ENCODE results near the gene PCDHGA7.
A peak's percentile ranks its signal among the peaks of the same experiment; 100 is the strongest.
"Not testable (repeated sequence)": the region's sequence is repeated elsewhere in the genome, so short reads cannot be mapped to it uniquely, and the experiment has no call there.

The PCDHGA7 gene

GRCh38 chr5:141369994-141370848 lies 12.3 kb upstream of the PCDHGA7 start, which contains the start of gene PCDHGB3:
PCDHGB3 (plus strand) TSS chr5:141370242; CDS start chr5:141370395, 153 bp downstream.
- DNase-seq, result peak in 1 of 2 donors; percentile 40

- no peak for DNase-seq
Observed at GRCh38 chr5:141371572-141372475, 10.7 kb upstream of the PCDHGA7 start.

DNA sequence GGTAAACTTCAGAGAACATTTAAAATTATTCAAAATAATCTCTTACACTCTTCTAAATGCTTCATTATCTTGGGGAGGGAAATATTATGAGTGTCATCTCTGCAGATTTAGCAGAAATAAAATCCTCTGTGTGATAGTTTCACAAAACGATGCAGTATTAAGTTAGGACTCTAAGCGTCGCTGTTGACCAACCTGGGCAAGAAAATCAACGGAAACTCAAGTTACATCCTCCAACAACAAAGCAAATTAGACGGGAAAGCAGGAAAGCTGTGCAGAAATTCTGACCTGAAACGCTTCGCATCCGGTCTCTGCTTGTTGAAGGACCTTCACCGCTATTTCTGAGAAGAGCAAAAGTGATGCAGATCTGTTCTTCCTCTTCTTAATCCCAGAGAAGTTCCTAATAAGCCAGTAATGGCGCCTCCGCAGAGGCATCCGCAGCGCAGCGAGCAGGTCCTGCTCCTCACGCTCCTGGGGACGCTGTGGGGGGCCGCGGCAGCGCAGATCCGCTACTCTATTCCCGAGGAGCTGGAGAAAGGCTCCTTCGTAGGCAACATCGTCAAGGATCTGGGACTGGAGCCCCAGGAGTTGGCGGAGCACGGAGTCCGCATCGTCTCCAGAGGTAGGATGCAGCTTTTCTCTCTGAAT lies 8.7 kb upstream of the PCDHGA7 start, which contains the start of gene PCDHGA6:
PCDHGA6 (plus strand) TSS at position 219 of the 645 bp plus-strand sequence; CDS start at position 412, 193 bp downstream.
- no peak for DNase-seq

DNA sequence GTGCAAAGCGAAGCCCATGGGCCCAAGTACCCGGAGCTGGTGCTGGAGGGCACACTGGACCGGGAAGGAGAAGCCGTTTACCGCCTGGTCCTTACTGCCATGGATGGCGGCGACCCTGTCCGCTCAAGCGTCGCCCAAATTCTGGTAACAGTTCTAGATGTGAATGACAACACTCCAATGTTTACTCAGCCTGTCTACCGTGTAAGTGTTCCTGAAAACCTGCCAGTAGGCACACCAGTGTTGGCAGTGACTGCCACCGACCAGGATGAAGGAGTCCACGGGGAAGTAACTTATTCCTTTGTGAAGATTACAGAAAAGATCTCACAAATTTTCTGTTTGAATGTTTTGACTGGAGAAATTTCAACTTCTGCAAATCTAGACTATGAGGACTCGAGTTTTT lies 7.9 kb upstream of the PCDHGA7 start:
- DNase-seq, result no peak

DNA sequence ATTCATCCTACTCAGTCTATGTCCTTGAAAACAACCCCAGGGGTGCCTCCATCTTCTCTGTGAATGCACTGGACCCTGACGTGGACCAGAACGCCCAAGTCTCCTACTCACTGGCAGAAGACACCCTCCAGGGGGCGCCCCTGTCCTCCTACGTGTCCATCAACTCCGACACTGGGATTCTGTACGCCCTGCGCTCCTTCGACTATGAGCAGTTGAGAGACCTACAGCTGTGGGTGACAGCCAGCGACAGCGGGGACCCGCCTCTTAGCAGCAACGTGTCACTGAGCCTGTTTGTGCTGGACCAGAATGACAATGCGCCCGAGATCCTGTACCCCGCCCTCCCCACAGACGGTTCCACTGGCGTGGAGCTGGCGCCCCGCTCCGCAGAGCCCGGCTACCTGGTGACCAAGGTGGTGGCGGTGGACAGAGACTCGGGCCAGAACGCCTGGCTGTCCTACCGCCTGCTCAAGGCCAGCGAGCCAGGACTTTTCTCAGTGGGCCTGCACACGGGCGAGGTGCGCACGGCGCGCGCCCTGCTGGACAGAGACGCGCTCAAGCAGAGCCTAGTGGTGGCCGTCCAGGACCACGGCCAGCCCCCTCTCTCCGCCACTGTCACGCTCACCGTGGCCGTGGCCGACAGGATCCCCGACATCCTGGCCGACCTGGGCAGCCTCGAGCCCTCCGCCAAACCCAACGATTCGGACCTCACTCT lies 6.9 kb upstream of the PCDHGA7 start:
- not testable (repeated sequence) for DNase-seq

GRCh38 chr5:141383345-141383744 lies 803 bp downstream of the PCDHGA7 start:
- DNase-seq, result no peak

DNA sequence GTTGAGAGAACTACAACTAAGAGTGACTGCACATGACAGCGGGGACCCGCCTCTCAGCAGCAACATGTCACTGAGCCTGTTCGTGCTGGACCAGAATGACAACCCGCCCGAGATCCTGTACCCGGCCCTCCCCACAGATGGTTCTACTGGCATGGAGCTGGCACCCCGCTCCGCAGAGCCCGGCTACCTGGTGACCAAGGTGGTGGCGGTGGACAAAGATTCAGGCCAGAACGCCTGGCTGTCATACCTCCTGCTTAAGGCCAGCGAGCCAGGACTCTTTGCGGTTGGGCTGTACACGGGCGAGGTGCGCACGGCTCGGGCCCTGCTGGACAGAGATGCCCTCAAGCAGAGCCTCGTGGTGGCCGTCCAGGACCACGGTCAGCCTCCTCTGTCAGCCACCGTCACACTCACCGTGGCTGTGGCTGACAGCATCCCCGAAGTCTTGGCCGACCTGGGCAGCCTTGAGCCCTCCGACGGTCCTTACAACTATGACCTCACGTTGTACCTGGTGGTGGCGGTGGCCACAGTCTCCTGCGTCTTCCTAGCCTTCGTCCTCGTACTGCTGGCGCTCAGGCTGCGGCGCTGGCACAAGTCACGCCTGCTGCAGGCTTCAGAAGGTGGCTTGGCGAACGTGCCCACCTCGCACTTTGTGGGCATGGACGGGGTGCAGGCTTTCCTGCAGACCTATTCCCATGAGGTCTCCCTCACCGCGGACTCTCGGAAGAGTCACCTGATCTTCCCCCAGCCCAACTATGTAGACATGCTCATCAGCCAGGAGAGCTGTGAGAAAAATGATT lies 2.1 kb downstream of the PCDHGA7 start:
- no peak for DNase-seq

DNA sequence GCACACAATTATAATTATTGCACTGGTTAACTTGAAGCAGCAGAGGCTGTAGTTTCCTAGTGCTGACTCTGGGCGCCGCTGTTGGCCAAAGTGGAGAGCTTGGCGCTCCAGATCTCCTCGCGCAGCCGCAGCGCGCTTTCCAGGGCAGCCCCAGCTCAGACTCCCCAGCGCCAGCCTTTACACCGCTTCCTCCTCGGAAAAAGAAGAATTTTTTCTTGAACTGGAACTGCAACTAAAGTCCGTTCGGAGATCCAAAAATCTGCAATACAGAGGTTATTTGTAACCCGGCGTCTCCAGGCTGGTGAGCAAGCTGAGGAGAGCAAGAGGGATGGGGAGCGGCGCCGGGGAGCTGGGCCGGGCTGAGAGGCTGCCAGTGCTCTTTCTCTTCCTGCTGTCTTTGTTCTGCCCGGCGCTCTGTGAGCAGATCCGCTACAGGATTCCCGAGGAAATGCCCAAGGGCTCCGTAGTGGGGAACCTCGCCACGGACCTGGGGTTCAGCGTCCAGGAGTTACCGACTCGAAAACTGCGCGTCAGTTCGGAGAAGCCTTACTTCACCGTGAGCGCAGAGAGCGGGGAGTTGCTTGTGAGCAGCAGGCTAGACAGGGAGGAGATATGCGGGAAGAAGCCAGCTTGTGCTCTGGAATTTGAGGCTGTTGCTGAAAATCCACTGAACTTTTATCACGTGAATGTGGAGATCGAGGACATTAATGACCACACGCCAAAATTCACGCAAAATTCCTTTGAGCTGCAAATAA lies 5.2 kb downstream of the PCDHGA7 start, which contains the start of gene PCDHGB4:
PCDHGB4 (plus strand) TSS at position 142 of the 755 bp plus-strand sequence; CDS start at position 329, 187 bp downstream.
- peak in 1 of 2 donors; percentile 43 for DNase-seq

DNA sequence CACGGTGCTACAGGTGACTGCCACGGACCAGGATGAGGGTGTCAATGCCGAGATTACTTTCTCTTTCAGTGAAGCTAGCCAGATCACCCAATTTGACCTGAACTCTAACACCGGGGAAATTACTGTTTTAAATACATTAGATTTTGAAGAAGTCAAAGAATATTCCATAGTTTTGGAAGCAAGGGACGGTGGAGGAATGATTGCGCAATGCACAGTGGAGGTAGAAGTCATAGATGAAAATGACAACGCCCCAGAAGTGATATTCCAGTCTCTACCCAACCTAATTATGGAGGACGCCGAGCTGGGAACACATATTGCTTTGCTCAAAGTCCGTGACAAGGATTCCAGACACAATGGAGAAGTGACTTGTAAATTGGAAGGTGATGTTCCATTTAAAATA lies 6.1 kb downstream of the PCDHGA7 start:
- DNase-seq, result no peak

- no peak for DNase-seq
Observed at GRCh38 chr5:141389153-141390042, 6.9 kb downstream of the PCDHGA7 start.

DNA sequence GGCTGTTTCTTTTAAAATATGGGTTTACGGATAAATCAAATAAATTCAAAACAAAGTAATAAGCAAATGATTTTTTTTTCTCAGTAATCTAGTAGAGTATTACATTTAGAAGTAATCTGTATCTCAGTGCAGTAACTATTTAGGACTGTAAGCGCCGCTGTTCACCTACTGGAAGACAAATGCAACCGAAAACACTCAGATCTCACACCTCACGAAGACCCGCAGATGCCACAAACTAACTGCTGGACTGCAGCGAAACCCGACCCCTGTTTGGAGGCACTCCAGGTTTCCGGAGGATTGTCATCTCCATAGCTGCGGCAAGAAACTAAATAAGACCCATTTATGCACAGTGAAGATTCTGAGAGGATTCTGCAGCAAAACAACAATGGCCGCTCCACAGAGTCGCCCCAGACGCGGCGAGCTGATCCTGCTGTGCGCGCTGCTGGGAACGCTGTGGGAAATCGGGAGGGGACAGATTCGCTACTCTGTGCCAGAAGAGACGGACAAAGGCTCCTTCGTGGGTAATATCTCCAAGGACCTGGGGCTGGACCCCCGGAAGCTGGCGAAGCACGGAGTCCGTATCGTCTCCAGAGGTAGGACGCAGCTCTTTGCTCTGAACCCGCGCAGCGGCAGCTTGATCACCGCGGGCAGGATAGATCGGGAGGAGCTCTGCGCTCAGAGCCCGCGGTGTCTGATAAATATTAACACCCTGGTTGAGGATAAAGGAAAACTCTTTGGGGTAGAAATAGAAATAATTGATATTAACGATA lies 10.1 kb downstream of the PCDHGA7 start, which contains the start of gene PCDHGA8:
PCDHGA8 (plus strand) TSS at position 205 of the 770 bp plus-strand sequence; CDS start at position 386, 181 bp downstream.
- no peak for DNase-seq

GRCh38 chr5:141393267-141393666 lies 10.7 kb downstream of the PCDHGA7 start:
- no peak for DNase-seq

GRCh38 chr5:141394401-141395187 lies 12.1 kb downstream of the PCDHGA7 start:
- DNase-seq, result not testable (repeated sequence)

- peak; percentile 36 to 58 for DNase-seq
Observed at GRCh38 chr5:141397756-141398551, 15.4 kb downstream of the PCDHGA7 start, which contains the start of gene PCDHGB5. PCDHGB5 (plus strand) TSS chr5:141397947; CDS start chr5:141398128, 181 bp downstream.

- DNase-seq, result no peak
Observed at GRCh38 chr5:141398608-141399007, 16.1 kb downstream of the PCDHGA7 start.

GRCh38 chr5:141399555-141400258 lies 17.2 kb downstream of the PCDHGA7 start:
- DNase-seq, result no peak
